HPDE6-E6E7 (cell line): ENCODE results near the gene VAPA.
A peak's percentile ranks its signal among the peaks of the same experiment; 100 is the strongest.

Experiments
- DNase-seq: peaks from one replicate; pipeline ENCODE4 v3.0.0; 2011; ENCODE audit warnings: missing footprints; ENCODE audit errors: extremely low spot score

Gene VAPA

DNA sequence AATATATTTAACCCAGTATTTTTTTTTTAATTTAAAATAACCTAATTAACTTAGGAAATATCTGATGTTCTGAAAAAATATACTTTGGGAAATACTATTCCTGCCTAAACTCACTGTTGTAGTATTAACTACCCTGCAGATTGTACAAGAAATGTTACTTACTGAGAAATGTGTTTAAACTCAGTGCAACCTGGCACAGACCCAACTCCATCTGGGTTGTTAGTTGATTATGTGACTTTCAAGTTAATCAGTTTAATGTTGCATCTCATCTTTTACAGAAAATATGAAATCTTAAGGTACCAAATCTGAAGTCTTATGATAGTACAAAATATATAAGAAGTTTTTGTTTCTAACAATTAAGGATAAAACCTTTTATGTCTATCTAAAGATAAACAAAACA, 27.3 kb downstream of the VAPA start:
- no peak for DNase-seq

DNA sequence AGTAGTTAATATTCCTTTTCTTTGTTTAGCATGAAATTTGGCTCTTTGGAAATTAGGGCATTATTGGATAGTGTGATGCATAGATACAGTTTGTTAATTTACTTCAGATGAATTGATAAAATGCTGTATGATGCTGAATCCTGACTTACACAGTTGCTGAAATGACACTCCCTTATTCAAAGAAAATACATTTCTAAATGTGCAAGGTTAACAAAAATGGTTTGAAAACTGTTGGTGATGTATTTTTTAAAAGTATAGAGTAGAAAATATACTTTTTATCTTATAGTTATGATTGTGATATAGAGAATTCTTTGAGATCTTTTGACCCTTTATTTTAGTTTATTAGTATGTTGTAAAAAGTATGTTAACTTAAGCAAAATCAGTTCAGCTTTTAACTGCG, 27.8 kb downstream of the VAPA start:
- DNase-seq: no peak

DNA sequence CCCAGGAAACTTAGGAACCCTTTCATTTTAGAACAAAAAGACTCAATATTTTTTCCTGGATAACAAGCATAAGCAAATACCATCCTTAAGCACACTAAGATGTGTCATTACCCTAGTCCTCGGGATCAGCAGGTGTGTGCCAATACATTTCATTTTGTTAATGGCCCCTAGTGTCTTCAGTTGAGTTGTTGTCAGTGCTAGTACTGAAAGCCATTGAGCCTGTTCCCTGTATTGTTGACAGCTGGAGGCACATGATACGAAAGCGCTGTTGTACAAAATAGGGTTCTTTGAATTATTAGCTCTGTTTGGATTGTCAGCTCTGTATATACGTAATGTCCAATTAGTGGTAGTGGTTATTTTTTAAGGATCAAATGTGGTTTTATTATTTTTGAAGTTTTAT, 29.5 kb downstream of the VAPA start:
- DNase-seq: no peak

DNA sequence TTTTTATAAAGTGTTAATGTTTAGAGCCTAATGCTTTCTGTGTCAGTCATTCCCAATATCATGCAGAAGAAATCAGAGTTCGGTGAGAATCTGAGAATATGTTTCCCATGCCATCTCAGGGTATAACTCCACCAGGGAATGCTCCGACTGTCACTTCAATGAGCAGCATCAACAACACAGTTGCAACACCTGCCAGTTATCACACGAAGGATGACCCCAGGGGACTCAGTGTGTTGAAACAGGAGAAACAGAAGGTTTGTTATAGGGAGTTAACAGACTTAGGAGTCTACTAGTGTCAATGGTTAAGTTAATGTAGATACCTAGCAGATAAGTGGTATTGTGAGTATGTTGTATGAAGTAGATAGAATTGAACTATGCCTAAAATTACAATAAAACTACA, 31.0 kb downstream of the VAPA start:
- DNase-seq: no peak

DNA sequence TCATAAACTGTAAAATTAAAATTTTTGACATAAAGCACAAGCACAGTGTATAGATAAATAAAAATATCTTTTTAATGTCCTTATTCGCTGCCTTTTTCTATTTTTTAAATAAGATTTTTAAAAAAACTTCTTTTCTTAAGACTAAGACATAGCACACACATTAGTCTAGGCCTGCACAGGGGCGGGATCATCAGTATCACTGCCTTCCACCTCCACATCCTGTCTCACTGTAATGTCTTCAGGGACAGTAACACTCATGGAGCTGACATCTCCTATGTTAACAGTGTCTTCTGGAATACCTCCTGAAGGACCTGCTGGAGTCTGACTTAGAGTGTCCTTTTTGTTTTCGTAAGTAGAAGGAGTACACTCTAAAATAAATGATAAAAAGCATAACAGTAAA, 33.0 kb downstream of the VAPA start:
- DNase-seq: no peak

DNA sequence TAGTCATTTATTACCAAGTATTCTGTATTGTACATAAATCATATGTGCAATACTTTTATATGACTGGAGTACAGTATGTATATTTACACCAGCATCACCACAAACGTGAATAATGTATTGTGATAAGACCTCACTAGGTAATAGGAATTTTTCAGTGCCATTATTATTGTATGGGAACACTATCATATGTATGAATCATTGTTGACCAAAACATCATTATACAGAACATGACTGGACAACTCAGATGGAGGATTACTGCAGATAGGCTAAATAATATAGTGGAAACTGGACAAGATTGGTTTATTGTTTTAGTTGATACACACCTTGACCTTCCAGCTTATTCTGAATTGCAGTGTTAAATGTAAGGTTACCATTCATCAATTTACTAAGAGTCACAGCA, 33.4 kb downstream of the VAPA start:
- DNase-seq: no peak

DNA sequence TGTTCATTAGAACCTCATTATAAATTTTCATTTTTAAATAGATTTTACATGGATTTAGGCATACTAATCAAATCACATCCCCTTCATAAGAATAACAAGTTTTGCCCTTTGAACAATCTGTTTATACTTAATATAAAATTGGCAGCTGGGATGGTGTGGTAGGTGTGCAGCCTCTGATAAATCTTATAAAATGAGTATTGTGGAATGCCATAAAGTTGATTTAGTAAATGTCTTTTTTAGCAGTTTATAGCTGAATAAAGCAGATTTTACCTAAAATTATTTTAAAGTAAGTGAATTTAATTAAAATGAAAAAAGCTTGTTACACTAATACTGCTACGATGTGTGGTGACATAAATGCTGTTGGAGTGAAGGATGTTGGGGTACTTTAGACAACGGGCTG, 35.5 kb downstream of the VAPA start:
- DNase-seq: no peak

DNA sequence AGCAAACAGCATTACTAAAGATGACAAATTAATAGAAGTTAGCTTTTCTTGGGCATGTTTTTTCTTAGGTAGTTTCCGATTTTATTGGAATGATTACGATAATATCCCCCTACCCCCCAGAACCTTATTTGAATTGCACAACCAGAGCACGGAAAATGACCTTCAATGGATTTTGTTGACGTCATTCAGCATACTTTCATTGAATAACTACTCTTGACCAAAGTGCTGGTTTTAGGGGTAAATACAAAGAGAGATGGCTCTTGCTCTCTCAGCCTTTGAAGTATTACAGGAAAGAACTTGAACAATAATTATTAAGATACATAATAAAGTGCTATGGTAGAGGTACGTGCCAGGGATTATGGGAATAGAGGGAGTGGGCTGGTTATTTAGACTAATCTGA, 36.0 kb downstream of the VAPA start:
- DNase-seq: no peak

DNA sequence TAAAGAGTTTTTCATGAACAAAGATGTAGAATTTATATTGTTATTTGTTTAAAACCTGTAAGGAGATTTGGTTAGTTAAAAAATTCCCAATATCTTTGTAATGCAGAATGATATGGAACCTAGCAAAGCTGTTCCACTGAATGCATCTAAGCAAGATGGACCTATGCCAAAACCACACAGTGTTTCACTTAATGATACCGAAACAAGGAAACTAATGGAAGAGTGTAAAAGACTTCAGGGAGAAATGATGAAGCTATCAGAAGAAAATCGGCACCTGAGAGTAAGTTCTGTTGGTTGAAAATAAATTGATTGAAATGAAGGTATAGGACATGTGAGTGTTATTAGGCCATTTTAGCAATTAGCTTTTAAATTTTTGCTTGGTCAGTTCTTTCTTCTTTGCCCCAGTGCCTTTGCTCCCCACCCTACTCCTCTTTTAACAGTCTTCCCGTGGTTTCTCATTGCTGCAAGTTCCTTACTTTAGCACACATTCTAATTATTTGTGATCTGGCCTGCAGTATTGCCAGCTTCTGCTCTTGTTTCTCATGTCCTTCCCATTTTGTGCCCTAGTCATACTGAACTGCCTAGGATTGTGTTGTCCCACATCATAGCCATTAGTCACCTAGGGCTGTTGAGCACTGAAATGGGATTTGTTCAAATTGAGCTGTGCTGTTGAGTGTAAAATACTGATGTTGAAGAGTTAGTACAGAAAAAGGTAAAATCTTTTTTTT, 36.6 kb downstream of the VAPA start:
- no peak for DNase-seq

DNA sequence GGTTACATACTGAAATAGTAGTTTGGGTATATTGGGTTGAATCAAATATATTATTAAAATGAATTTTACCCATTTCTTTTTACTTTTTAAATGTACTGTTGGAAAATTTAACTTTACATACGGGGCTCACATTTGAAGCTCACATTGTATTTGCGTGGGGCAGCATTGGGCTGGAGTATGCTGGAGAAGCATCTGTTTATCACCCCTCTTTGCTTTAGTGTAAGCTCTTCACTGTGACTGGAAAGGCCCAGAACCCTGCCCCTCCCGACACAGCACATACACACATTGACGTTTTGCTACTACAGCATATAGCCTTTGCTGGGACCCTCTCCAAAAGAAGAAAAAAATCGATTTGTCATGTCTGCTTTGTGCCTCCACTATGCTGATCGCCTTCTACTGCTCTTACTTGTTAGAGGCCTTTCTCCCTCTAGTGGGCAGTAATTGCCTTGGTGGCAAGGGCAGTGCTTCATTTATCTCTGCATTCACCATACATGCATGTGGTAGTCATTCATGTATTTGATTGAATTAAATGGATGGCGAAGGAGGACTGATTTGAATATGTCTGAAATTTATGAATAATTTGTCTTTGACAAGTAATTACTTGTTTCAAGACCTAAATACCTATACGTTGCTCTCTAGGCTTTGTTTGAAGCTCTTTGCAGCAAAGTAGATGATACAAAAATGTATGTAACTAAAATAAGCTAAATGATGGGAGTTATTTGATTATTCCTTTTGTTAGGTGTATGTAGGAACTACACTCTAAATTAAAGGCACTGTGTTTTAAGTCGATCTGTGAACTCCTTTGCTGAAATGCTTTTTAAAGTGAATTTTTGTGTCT, 37.4 kb downstream of the VAPA start:
- no peak for DNase-seq

DNA sequence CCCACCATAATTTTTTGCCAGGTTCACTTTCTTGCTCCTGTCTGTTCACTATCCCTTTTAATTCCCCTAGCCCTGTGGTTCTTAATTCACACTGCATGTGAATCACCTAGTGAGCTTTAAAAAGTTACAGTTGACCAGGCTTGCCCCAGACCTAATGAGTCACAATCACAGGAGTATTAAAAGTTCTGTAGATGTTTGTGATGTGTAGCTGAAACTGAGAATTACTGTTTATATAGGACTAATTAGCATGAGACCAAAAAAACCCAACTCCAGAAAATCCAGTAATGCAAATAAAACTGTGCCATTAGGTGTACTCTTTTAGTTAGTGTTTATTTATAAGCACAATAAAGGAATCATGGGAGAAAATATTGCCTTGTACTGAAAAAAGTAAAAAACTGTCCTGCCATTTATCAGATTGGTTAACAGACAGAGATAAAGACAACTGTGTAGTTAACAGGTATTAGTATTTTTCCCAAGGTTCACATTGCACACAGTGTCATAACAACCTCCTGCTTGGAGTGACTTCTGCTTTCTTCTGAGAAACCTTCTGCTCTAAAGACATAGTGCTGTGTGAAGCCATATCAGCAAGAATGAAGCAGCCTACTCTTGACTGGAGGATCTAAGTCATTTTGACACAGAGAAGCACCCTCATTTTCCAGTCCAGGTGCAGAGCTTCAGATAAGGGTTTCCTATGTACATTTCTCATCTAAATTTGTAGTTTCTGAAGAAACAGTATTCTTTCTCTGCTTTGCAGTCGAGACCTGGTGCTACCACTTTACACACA, 39.0 kb downstream of the VAPA start:
- DNase-seq: no peak

DNA sequence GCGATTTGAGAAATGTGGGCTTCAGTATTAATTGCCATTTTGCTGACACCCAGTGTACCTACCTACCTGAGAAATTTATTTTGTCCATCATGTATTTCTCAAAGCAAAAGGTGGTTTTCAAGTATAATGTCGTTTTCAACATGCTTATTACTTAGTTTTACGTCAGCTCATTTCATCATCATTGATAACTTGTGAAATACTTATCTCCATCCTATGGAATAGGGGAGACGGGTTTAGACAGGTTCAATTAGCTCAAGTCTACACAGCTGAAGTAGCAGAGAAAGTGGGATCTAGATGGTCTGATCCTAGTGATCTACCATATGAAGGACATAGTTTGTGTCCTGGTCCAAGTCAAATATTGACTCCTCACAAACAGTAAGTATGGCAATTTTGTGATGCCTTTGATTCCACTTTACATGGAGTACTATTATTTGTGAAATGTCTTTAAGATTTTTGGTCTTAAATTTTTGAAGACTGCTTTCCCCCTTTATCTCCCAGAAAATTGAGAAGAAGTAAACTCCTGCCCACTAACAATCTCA, 45.1 kb downstream of the VAPA start:
- no peak for DNase-seq

DNA sequence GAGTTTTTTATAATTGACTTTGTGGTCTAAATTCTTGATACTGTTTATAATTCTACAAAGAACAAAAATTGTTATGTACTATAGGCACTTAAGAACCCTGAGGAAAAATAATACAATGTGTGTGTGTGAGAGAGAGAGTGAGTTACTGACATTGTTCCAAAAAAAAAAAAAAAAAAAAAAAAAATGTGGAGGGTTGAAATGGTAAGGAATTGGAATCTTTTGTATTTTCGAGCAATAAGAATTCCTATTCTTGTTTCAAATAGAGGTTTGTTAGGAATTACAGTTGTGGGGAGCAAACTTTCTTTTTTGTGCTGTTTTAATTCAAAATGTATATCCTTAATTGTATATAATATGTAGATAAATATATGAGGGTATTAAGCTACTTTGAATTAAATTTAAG, 45.7 kb downstream of the VAPA start:
- no peak for DNase-seq

DNA sequence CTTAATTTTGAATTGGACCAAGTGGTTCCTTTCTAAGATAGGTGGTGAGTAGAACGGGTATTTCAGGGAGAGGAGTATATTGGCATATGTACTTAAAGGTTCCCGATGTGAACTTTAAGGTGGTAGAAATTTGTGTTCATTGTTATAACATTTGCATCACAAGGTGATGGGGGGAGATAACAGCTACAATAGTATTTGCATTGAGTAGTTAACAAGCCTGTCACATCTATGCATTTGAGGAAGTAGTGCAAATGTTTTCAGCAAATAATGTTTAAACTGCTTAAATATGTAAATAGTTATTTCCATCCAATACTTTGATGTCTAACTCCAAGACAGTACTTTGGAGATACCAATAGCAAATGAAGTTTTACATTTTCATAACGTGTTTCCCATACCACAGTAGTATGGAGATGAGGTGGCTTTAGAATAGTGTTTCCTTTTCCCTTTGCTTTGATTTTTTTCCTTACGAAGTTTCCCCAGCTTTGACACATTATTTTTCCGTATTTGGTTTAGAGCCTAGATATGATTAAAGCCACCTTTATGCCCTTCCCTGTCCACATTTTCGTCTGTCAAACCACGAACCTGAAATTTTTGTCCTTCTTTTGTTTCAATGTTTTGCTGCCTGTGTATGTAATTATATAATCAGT, 46.6 kb downstream of the VAPA start:
- DNase-seq: no peak

DNA sequence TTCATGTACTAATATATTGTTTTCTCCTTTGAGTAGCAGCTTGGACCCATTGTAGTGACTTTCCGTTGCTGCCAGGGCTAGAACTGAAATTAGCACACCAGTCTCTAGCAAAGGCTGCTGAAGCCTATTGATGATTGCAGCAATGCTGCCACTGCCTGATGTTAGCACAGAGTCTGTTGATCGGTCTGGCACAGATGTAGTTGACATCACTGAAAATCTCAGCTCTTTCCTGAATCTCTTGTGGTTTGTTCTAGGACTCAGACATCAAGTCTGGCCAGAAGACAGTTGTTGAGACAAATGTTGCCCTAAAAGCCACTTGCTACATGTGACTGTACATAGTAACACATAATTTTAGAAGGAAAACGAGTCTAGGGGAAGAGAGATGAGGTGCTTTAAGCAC, 47.2 kb downstream of the VAPA start:
- no peak for DNase-seq

DNA sequence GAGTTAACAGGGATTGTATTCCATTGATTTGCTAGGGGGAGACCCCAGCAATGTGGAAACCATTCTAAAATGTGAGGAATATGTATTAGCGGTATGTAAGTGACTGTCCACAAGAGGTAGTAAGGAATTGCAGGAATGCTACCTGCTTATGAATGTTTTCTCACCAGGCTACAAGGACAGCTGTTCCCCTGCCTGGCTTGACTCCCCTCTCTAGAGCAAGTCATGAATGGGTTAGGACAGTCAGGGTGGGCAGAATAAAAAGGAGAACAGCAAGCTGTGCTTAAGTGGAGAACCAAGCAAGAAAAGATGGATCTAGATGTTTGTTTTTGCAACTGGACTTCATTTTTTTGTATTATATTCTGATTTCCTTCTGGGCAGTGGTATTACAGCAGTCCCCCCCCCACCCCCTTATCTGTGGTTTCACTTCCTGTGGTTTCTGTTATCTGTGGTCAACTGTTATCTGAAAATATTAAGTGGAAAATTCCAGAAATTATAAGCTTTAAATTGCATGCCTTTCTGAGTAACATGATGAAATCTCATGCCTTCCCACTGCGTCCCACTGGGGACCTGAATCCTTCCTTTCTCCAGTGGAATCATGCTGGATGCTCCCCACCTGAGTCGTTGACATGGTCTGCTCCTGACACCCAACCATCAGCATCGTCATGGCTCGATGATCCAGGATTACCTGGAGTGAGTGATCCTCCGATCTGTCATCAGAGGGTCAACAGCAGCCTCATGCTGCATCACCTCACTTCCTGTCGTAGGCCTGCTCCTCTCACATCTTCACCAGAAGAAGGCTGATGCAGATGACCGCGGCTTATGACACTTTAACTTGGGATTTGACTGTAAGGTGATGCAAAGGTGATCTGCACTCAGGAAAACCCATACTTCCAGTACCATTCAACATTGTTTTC, 52.2 kb downstream of the VAPA start:
- no peak for DNase-seq

DNA sequence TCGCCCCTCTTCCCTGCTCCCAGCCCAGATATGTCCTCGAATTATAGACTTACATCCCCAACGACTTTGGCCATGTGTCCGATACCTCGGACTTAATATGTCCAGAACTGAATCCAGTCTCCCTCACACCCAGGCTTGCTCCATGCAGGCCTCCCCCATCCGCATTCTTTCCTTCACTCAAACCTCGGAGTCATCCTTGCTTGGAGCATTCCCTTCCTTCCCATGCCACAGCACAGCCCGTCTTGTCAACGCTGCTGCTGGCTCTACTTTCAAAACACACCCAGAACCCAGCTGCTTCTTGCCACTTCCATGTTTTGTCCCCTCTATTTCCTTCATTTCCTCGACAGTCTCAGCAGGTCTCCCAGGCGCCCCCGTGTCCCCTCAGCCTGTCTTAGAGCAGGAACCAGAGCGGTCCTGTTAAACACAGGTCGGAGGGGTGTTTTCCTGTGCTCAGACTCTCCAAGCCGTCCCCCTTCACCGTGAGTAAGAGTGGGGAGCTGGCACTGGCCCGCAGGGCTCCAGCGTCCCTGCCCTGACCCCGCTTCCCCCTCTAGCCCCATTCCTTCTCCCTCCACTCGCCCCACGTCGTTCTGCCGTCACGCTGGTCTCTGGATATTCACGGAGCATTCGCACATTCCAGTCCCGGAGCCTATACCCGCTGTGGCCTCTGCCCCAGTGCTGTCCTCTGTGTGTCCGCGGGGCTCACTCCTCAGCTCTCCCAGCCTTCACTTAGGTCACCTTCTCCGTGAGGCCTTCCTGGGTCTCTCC, 54.4 kb downstream of the VAPA start:
- DNase-seq: no peak

DNA sequence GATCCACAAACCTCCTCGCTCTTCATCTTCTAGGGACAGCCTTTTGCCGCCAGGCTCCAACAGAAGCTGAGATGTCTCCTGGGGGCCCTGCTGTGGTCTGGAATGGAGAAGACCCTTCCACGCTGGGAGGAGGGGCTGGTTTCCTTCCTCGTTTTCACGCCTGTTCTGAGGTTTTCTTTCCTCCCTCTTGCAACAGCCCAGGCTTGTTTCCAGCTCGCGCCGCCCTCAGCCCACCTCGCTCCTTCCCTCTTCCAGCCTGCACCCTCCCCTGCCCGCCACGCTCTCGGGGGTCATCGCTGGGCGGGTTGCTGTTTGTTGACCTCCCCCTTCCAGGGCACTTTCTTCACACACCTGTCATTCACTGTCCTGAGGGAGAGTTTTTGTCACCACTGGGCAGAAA, 55.4 kb downstream of the VAPA start:
- DNase-seq: no peak

DNA sequence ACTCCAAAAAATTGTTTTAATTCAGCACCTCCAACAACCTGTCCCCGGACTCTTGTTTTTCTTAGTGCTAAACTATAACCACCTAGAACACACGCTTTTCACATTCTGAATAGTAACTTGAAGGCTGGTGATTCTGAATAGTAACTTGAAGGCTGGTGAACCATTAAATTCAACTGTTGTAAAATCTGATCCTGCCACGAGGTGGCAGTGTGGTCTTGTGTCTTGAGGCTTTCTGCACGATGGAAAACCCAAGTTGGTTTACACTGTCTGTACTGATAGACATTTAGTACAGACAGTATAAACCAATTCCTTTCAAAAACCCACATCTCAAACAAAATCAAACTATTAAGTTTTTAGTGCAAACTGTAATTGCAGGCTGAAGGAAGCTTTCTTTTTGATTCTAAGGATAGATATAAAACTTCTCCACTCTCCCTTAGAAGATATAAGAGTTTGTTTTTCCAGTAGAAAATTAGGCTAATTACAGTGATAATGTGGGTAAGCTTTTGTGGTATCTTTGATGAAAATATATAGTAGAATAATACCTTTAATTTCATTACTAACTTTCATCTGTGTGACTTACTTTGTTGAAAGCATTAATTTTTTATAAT, 57.6 kb downstream of the VAPA start:
- peak; percentile 27 for DNase-seq

DNA sequence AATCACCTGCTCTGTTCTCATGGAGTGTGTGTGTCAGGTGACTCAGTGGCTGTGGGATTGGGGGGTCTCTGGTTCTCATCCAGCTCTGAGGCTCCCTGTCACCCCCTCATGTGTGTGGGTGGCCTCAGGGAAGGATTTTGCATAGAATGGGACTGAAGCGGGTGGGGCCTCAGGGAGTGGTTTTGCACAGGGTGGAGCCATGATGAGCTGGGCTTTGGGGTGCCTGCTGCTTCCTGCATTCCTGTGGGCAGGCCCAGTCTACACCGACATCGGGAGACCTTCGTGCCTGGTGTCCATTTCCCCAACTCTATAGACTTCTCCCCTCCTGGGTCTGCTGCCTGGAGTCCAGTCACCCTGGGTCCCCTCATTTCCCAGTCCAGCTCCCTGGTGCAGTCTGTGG, 59.7 kb downstream of the VAPA start:
- DNase-seq: no peak
